GM21723 (cell line): ENCODE results near the gene TAF11L12.
"Not testable (repeated sequence)": the region's sequence is repeated elsewhere in the genome, so short reads cannot be mapped to it uniquely, and the experiment has no call there.

Experiments
- ATAC-seq: cut with Tn5 transposase; IDR thresholded peaks from one replicate; pipeline ENCODE4 v1.9.1; 2021; ENCODE audit warnings: mild to moderate bottlenecking, moderate library complexity; ENCODE audit not compliant: unreplicated experiment

TAF11L12 gene

GRCh38 chr5:17610092-17610491 is at the start of gene TAF11L12:
Gene TAF11L12 (plus strand): TSS chr5:17610392.
- ATAC-seq: not testable (repeated sequence)

- ATAC-seq: not testable (repeated sequence)
These were observed 24.5 kb upstream of the TAF11L12 start, which contains the start of gene TAF11L7 for GRCh38 chr5:17585658-17586057. Gene TAF11L7 (minus strand): TSS chr5:17585758.

GRCh38 chr5:17590860-17591259 is 19.3 kb upstream of the TAF11L12 start, which contains the start of gene TAF11L8:
Gene TAF11L8 (minus strand): TSS chr5:17590960.
- not testable (repeated sequence) for ATAC-seq

GRCh38 chr5:17594255-17594654 is 15.9 kb upstream of the TAF11L12 start, which contains the start of gene TAF11L9:
Gene TAF11L9 (minus strand): TSS chr5:17594394.
- ATAC-seq: not testable (repeated sequence)

GRCh38 chr5:17597728-17598127 is 12.5 kb upstream of the TAF11L12 start, which contains the start of gene TAF11L10:
Gene TAF11L10 (minus strand): TSS chr5:17597828.
- ATAC-seq: not testable (repeated sequence)

- ATAC-seq: not testable (repeated sequence)
These were observed 6.3 kb upstream of the TAF11L12 start, which contains the start of gene TAF11L11 for GRCh38 chr5:17603880-17604279. Gene TAF11L11 (plus strand): TSS chr5:17604183.

- no peak for ATAC-seq
These were observed 5.2 kb upstream of the TAF11L12 start for GRCh38 chr5:17604951-17605350.

GRCh38 chr5:17607461-17607860 is 2.7 kb upstream of the TAF11L12 start:
- ATAC-seq: not testable (repeated sequence)

- no peak for ATAC-seq
These were observed 4.8 kb downstream of the TAF11L12 start for GRCh38 chr5:17614872-17615605.

- no peak for ATAC-seq
These were observed 9.2 kb downstream of the TAF11L12 start for GRCh38 chr5:17619354-17619753.

GRCh38 chr5:17620627-17621026 is 10.4 kb downstream of the TAF11L12 start:
- ATAC-seq: no peak

- no peak for ATAC-seq
These were observed 15.5 kb downstream of the TAF11L12 start for GRCh38 chr5:17625686-17626085.

- not testable (repeated sequence) for ATAC-seq
These were observed 21.6 kb downstream of the TAF11L12 start, which contains the start of gene TAF11L13 for GRCh38 chr5:17631788-17632187. Gene TAF11L13 (plus strand): TSS chr5:17632088.

GRCh38 chr5:17634160-17634559 is 24.0 kb downstream of the TAF11L12 start, which contains the start of gene TAF11L14:
Gene TAF11L14 (plus strand): TSS chr5:17634460.
- ATAC-seq: no peak

GRCh38 chr5:17649232-17649631 is 39.0 kb downstream of the TAF11L12 start:
- not testable (repeated sequence) for ATAC-seq

GRCh38 chr5:17655201-17655759 is 45.1 kb downstream of the TAF11L12 start:
- not testable (repeated sequence) for ATAC-seq

- no peak for ATAC-seq
These were observed 45.7 kb downstream of the TAF11L12 start for GRCh38 chr5:17655921-17656320.
